ENCODE results near the gene AUTS2.

AUTS2 gene

DNA sequence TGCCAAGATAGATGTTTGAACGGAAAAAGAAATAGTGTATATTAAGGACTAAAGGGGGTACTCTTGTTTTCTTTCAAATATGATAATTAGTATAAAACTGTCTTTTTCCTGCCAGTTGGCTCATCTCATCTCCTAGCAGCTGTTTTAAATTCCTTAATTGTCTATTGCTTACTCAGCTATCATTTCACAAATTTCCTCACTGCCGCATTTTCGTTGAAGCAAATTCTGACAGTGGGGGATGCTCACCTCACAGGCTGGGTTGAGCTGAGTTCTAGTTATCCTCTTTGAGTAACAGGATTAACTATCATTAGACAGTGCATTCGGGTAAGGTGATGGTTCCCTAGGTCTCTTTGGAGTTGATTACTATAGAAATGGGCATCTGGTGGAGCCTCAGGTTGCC, 592.0 kb downstream of the AUTS2 start:
- no peak for DNase-seq (ENCODE audit: low read depth)

DNA sequence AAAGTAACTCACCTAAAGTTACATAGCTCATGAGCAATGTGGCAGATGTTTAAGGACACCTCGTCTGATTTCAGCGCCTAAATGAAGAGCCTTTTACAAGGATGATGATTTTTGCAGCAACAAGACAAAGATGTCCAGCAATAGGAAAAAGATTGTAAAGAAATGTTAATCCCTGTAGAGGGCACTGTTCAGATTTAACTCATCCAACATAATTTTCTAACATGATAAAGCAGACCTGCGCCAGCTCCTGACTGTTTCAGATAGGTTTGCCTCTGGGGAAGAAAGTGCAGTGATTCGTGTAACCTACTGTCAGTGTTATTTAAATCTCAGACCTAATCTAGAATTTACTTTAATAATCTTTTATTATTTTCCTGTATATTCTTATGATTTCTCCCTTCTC, 595.2 kb downstream of the AUTS2 start:
- DNase-seq (ENCODE audit: low read depth) = no peak

GRCh38 chr7:70208236-70209063, 610.2 kb downstream of the AUTS2 start:
- no peak for DNase-seq (ENCODE audit: low read depth)

- DNase-seq (ENCODE audit: low read depth) = no peak
Measured at GRCh38 chr7:70210200-70210935, 612.1 kb downstream of the AUTS2 start.

DNA sequence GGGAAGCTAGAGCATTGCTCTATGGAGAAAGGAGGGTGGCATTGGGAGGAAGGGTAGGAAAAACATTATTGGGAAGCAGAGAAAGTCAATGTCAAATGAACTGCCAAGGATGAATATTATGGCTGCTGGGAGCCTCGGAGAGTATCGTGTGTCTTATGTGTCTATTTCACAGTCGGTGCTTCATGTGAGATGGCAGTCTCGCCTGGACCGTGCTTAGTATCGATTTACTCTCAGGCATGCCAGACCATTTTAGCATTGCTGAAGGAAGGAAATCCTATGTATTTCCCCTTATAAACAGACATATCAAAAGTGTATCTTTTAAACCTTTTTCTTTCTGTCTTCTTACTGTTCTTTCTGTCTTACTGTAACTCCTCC, 612.6 kb downstream of the AUTS2 start:
- DNase-seq (ENCODE audit: low read depth) = no peak

GRCh38 chr7:70212281-70212680, 614.0 kb downstream of the AUTS2 start:
- no peak for DNase-seq (ENCODE audit: low read depth)

DNA sequence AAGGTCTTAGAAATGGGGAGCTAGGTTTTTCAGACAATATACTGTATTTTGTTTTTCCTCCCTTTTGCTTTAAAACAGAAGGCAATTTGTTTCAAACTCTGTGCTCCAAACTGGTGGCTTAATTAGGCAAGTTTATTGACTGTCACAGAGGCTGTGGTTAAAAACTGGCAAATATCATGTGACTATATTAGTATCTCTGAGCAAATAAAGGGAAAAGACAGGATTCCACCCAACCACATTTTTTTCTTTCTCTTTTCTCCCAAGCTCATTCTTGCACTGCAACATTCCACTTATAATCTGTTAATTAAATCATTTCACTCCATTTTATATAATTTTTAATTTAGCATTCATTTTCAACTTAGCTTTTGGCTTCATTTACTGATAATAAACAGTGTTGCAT, 615.8 kb downstream of the AUTS2 start:
- no peak for DNase-seq (ENCODE audit: low read depth)

DNA sequence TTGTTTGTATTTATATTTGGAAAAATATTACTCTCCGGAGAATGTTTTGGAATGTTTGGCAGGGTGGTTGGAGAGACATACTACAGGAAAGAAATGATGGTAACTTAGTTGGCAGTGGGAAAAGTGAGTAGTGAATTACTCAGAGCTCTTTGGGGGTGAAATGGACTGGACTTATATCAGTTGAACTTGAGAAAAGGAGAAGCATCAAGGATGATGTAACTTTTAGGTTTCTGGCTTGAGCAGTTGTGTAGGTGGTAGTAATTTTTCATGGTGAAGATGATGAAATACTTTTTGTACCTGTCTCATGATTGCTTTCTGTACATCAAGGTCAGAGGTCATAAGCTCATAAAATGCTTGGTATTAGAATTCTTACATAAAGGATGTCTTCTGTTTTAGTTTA, 617.2 kb downstream of the AUTS2 start:
- DNase-seq (ENCODE audit: low read depth) = no peak

GRCh38 chr7:70217571-70217970, 619.3 kb downstream of the AUTS2 start:
- no peak for DNase-seq (ENCODE audit: low read depth)

- DNase-seq (ENCODE audit: low read depth) = no peak
Measured at GRCh38 chr7:70218006-70218405, 619.7 kb downstream of the AUTS2 start.

DNA sequence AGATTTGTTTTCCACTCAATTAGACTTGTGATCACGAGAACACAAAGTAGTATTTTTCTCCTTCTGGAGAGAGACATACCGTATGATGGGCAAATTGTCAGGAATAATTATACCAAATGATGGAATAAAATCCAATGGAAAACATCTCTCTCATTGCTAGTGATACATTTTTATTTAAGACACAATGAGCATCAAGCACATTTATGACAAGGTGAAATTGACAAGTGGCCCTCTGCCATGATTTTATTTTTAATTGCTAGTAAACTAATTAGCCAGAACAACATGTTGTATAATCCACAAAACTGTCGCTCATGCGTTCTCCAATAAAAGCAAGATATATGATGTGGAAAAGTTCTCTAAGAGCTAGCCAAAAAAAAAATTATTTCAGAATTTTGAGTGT, 620.8 kb downstream of the AUTS2 start:
- DNase-seq (ENCODE audit: low read depth) = no peak

DNA sequence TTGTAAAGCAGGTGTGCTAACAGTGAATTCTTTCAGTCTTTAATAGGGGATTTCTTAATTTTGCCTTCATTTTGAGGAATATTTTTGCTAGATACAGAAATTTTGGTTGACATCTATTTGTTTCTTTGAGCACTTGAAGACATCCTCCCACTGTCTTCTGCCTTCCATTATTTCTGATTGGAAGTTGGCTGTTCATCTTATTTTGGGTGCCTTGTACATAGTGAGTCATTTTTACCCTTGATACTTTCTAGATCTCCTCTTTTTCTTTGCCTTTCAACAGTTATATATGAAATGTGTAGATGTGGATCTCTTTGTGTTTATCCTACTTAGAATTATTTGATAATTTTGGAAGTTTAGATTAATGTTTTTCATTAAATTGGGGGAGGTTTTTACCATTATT, 631.0 kb downstream of the AUTS2 start:
- no peak for DNase-seq (ENCODE audit: low read depth)

- DNase-seq (ENCODE audit: low read depth) = no peak
Measured at GRCh38 chr7:70230761-70231160, 632.5 kb downstream of the AUTS2 start.

DNA sequence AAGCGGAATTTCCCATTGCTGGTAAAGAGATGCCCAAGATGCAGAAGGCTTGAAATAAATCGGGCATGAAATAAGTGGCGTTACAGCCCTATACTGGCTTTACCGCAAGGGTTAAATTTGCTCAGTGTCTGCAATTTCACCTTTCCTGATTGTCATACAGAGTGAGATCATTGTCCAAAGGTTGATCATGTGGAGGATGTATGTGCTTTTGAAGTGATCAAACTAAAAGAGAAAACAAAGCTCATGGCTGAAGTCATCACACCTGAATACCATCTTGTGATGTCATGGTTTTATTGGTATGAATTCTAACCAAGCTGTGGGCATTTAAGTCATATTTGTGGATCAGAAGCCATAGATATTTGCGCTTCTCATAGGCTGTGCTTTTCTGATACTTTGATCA, 635.5 kb downstream of the AUTS2 start:
- no peak for DNase-seq (ENCODE audit: low read depth)

GRCh38 chr7:70237256-70237655, 639.0 kb downstream of the AUTS2 start:
- DNase-seq (ENCODE audit: low read depth) = no peak

DNA sequence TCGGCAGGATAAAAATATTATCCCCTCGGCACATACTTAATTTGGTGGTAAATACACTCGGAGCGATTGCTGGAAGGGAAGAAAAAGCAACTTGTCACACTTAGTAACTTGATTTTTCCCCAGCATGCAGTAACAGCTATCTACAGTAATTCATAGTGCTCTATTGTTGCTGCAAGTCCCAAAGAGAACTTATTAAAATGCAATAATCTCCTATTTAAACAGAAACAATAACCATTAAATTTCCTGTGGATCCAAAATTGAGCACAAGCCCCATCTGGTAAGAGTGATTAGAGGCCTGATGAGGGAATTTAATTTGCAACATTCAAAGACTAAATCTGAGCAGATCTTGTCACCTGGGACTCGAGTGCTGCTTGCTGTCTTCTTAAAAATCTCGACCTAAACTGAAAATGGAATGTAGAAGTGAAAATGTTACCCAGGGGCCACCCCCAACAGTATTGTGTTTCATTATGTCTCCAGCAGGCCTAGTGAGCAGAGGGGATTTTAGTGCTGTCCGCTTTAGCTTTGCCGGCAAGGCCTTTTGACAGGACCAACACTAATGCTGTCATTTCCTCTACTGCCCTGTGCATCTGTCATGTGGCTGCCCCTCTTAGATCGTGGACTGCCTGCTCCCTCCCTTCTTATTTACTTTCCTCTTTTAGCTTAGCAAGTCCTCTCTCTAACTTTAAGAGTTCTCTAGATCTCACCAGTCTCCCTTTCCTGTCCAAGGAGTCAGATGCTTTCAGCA, 639.7 kb downstream of the AUTS2 start:
- no peak for DNase-seq (ENCODE audit: low read depth)

DNA sequence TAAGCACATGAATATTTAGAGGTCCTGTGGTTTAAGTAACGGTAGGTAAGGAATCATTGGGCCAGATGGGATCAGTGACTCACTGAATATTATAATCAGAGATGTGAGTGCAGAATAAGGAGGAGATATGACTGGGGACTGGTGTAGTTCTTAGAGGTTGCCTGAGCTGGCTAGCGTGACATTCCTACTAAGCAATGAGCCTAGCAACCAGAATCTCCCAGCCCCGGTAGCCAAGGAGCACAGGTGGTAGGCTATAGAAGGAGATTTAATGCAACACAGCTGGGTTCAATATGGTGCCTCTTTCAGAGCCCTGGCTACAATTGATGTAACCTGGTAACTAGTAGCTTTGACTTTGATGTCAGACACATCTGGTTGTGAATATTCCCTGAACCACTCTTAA, 641.6 kb downstream of the AUTS2 start:
- DNase-seq (ENCODE audit: low read depth) = no peak

GRCh38 chr7:70240873-70241272, 642.6 kb downstream of the AUTS2 start:
- DNase-seq (ENCODE audit: low read depth) = no peak

- no peak for DNase-seq (ENCODE audit: low read depth)
Measured at GRCh38 chr7:70241536-70242175, 643.4 kb downstream of the AUTS2 start.

DNA sequence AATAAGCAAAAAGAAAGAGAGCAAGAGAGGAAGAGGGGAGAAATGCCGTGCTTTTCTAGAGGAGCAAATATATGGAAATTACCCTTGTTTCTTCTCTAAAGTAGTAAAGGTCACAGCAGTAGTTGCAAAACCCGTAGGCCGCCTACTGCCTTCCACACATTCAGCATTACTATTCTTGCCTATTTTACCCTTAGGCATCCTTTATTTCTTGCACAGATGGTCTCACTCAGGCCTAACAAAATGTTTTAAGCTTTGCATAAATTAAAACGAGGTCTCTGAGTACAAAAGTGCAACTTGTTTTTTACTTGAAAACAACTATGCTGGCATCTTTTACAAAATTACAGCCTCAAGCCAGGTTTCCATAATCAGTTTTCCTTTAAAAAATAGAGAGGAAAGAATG, 644.6 kb downstream of the AUTS2 start:
- no peak for DNase-seq (ENCODE audit: low read depth)

DNA sequence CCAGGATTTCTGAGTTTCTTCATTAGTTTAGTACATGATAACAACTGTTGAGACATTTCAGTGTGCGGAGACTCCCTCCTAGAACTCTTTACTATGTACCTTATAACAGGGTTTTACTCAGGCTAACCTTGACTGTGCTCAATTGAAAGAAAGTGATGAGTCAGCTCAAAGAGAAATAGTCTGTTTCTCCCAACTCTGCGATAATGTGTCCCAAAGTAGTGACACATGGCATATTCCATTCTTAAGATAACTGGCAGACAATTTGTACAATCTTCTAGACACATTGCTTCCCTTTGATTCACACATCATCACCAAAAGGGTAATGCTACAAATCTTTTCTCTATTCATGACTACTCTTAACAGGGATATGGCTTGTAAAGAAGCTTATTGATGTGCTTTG, 645.2 kb downstream of the AUTS2 start:
- DNase-seq (ENCODE audit: low read depth) = no peak

DNA sequence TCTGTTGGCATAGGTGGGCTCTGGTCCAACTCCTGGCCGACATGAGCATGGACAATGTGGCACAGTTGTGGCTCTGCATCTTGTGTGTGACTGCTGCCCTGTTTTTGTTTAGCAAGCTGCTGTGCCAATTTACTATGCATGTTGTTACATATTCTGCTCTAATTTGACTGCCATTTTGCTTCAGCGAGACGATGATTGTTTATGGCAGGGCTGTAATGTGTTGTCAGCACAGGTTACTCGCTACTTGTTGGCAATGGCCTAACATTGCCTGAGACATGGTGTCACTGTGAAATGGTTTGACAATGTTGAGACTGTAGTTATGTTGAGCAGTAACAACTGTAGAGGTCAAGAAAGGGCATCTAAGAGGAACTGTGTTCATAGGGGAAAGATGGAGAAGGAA, 659.6 kb downstream of the AUTS2 start:
- DNase-seq (ENCODE audit: low read depth) = no peak

- DNase-seq (ENCODE audit: low read depth) = no peak
Measured at GRCh38 chr7:70259502-70259901, 661.2 kb downstream of the AUTS2 start.
